DOHH2 (cell line): Measurements from ENCODE around the gene MAP4K4.

Source experiments
- H3F3A ChIP-seq: fragments of 200-600 bp; sonication (generic), shearing (Covaris generic); 2 replicates; pipeline ENCODE4 v1.6.0; 2016; ENCODE audit warnings: antibody characterized with exemption, mild to moderate bottlenecking; ENCODE audit not compliant: control insufficient read depth, insufficient read depth
- H3K27ac ChIP-seq: fragments of 200-600 bp; sonication (generic); 2 replicates; pipeline ENCODE4 v1.5.1; 2014; ENCODE audit warnings: low read depth, mild to moderate bottlenecking, low read length, moderate library complexity
- H3K27me3 ChIP-seq: fragments of 200-600 bp; sonication (generic); 2 replicates; pipeline ENCODE4 v1.6.1; 2014; ENCODE audit warnings: mild to moderate bottlenecking, low read length, mixed read lengths; ENCODE audit not compliant: control insufficient read depth
- H3K36me3 ChIP-seq: fragments of 200-600 bp; sonication (generic); 2 replicates; pipeline ENCODE4 v1.6.1; 2014; ENCODE audit warnings: mild to moderate bottlenecking, low read length, moderate library complexity, mixed read lengths; ENCODE audit not compliant: control insufficient read depth
- H3K4me1 ChIP-seq: fragments of 200-600 bp; sonication (generic); 2 replicates; pipeline ENCODE4 v1.6.1; 2014; ENCODE audit warnings: mild to moderate bottlenecking, low read length, mixed read lengths; ENCODE audit not compliant: control insufficient read depth
- H3K4me2 ChIP-seq: fragments of 200-600 bp; sonication (generic); 2 replicates; pipeline ENCODE4 v1.6.0; 2014; ENCODE audit warnings: mild to moderate bottlenecking, low read length, moderate library complexity
- H3K4me3 ChIP-seq: fragments of 200-600 bp; sonication (generic); 2 replicates; pipeline ENCODE4 v1.5.1; 2014; ENCODE audit warnings: mild to moderate bottlenecking, low read length, mixed read lengths
- H3K79me2 ChIP-seq: fragments of 200-600 bp; sonication (generic); 2 replicates; pipeline ENCODE4 v1.6.1; 2014; ENCODE audit warnings: mild to moderate bottlenecking, low read length, mixed read lengths; ENCODE audit not compliant: control insufficient read depth
- H3K9me2 ChIP-seq: fragments of 200-600 bp; sonication (generic); replicated peaks from 2 replicates; pipeline ENCODE4 v1.6.1; 2014; ENCODE audit warnings: mild to moderate bottlenecking, low read length, mixed read lengths; ENCODE audit not compliant: control insufficient read depth
- H3K9me3 ChIP-seq: fragments of 200-600 bp; sonication (generic); 2 replicates; pipeline ENCODE4 v1.6.1; 2014; ENCODE audit warnings: antibody characterized with exemption, low read length, mixed read lengths; ENCODE audit not compliant: control insufficient read depth, insufficient read depth
- H4K20me1 ChIP-seq: fragments of 200-600 bp; sonication (generic); 2 replicates; pipeline ENCODE4 v1.6.0; 2014; ENCODE audit warnings: low read depth, mild to moderate bottlenecking, antibody characterized with exemption, low read length, moderate library complexity; ENCODE audit not compliant: control insufficient read depth, insufficient read depth
- CTCF ChIP-seq: fragments of 200-600 bp; sonication (generic); IDR thresholded peaks from one replicate; pipeline ENCODE4 v1.5.1; 2014; ENCODE audit warnings: antibody characterized with exemption, mild to moderate bottlenecking, low read depth, low read length; ENCODE audit not compliant: poor library complexity, severe bottlenecking
- EZH2phosphoT487 ChIP-seq: fragments of 200-600 bp; sonication (generic); IDR thresholded peaks from 2 replicates; pipeline ENCODE4 v1.6.1; 2017; ENCODE audit warnings: borderline replicate concordance, mild to moderate bottlenecking, antibody characterized with exemption, low read length, moderate library complexity, mixed read lengths

Gene MAP4K4

GRCh38 chr2:101688261-101688660 is 9.2 kb upstream of the MAP4K4 start:
- no peaks in the 10 kb centered on the region for H3K79me2 ChIP-seq
- no peaks in the 10 kb centered on the region for H3F3A ChIP-seq
- H3K27me3 ChIP-seq, result peaks cover 11% of the 10 kb centered on the region
- H3K9me2 ChIP-seq, result no peaks in the 10 kb centered on the region
- no peaks in the 10 kb centered on the region for H3K36me3 ChIP-seq
- no peak overlapping the region for H3K4me2 ChIP-seq
- TF ChIP-seq CTCF, result no peak
- no peak for TF ChIP-seq EZH2phosphoT487
- no peak overlapping the region for H3K4me3 ChIP-seq
- no peaks in the 10 kb centered on the region for H3K9me3 ChIP-seq
- no peak overlapping the region for H3K27ac ChIP-seq
- no peaks in the 10 kb centered on the region for H4K20me1 ChIP-seq
- H3K4me1 ChIP-seq, result no peaks in the 10 kb centered on the region

- H3K4me2 ChIP-seq, result no peak overlapping the region
- H3K27me3 ChIP-seq, result peaks cover 11% of the 10 kb centered on the region
- no peaks in the 10 kb centered on the region for H3K9me2 ChIP-seq
- no peak overlapping the region for H3K4me3 ChIP-seq
- H3K27ac ChIP-seq, result no peak overlapping the region
- H3K9me3 ChIP-seq, result no peaks in the 10 kb centered on the region
- H4K20me1 ChIP-seq, result no peaks in the 10 kb centered on the region
- TF ChIP-seq CTCF (no peak), EZH2phosphoT487 (no peak)
- H3K4me1 ChIP-seq, result no peaks in the 10 kb centered on the region
- H3K79me2 ChIP-seq, result no peaks in the 10 kb centered on the region
- H3F3A ChIP-seq, result no peaks in the 10 kb centered on the region
- H3K36me3 ChIP-seq, result no peaks in the 10 kb centered on the region
Measured at GRCh38 chr2:101689114-101689825, 8.2 kb upstream of the MAP4K4 start.

- no peak overlapping the region for H3K4me2 ChIP-seq
- TF ChIP-seq CTCF (no peak), EZH2phosphoT487 (no peak)
- no peaks in the 10 kb centered on the region for H3K9me2 ChIP-seq
- no peaks in the 10 kb centered on the region for H3K4me1 ChIP-seq
- H3K27ac ChIP-seq, result no peak overlapping the region
- no peaks in the 10 kb centered on the region for H3K9me3 ChIP-seq
- no peaks in the 10 kb centered on the region for H3K36me3 ChIP-seq
- no peaks in the 10 kb centered on the region for H3K79me2 ChIP-seq
- peaks cover 11% of the 10 kb centered on the region for H3K27me3 ChIP-seq
- H3F3A ChIP-seq, result no peaks in the 10 kb centered on the region
- no peaks in the 10 kb centered on the region for H4K20me1 ChIP-seq
- no peak overlapping the region for H3K4me3 ChIP-seq
Measured at GRCh38 chr2:101690547-101691152, 6.9 kb upstream of the MAP4K4 start.
